AML-193 (cell line): ENCODE results near the gene ATXN1.
"Not testable (repeated sequence)": the region's sequence is repeated elsewhere in the genome, so short reads cannot be mapped to it uniquely, and the experiment has no call there.

Experiments used
- DNase-seq, 2 experiments: peaks; one replicate each; lab custom pipeline; 2025; lab: John Stamatoyannopoulos, UW

Gene ATXN1

DNA sequence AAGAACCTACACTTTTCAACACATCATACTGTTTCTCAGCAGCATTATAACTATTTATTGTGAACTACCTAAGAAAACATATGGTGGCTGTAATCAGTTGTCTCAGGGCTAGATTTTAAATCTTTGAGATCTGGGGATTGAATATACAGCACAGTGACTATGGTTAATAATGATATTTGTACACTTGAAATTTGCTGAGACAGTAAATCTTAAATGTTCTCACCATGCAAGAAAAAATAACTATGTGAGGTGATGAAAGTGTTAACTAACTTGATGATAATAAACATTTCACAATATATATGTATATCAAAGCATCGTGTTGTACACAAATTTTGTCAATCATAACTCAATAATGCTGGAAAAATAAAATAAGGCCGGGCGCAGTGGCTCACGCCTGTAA lies 113.8 kb downstream of the ATXN1 start:
- DNase-seq = no peak

DNA sequence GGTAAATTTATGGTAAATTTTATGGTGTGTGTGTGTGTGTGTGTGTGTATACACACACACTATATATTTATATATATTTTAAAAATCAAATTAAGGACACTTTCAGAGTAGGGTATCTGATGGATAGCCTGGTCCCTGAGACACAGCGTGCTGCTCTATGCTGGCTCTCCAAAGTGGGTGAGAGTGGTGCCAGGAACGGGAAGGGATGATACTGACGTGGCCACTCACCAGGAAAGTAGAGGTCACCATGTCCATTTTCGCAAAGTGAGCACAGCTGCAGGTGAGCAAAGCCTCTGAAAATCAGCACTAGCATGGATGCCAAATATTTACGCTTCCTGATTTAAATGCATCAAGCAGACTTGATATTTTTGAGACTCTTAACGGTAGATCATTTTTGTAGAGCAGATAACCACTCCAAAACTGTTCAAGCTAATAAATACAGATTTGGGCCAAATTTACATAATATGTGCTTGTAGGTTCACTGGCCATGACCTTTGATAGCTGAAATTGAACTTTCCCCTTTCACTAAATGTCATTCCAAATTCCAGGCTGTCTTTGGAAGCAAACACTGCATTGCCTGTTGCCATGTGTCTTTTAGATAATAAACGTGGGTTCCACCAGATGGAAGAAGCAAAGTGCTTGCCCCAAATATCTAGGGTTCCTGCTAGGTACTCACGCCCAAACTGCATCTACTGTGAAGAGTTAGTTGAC lies 116.6 kb downstream of the ATXN1 start:
- no peak for DNase-seq

DNA sequence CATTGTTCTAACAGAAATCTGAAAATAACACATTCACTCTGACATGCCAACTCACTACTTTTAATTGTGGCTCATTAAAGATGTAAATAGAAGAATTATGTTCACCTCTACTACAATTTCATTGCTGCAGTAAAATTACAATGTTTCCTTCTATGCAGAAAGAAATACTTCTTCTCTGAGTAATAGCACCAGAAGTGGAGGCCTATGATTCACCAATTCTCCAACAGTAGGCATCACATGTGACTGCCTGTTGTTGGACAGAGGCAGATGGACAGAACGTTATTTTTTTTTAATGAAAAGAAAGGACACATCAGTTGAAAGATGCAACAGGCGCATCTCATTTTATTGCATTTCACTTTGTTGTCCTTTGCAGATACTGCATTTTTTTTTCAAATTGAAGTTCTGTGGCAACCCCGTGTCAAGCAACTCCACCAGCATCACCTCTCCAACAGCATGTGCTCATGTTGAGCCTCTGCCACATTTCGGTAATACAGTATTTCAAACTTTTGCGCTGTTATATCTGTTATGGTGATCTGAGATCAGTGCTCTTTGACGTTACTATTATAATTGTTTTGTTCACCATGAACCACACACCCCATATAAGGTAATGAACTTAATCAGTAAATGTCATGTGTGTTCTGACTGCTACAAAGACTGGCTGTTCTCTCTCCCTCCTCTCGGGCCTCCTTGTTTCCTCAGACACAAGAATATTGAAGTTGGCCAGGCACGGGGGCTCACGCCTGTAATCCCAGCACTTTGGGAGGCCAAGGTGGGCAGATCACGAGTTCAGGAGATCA lies 121.4 kb downstream of the ATXN1 start:
- DNase-seq = no peak

DNA sequence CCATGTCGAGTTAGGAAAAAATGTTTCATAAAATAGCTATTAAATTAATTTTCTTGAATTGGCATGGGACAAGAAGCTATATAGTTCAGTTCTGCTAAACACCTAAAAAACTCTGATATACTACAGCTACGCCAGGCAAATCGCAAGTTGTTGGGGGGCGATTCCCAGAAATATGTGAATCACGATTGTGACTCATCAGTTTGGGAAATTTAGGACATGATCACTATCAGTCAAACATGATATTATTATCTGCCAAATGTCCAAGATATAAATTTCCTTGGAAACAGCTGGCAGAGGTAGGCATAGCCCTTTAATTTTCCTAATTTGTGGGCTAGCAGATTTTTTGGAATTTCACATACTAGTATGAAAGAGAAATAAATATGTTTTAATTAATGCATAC lies 123.6 kb downstream of the ATXN1 start:
- DNase-seq = no peak

DNA sequence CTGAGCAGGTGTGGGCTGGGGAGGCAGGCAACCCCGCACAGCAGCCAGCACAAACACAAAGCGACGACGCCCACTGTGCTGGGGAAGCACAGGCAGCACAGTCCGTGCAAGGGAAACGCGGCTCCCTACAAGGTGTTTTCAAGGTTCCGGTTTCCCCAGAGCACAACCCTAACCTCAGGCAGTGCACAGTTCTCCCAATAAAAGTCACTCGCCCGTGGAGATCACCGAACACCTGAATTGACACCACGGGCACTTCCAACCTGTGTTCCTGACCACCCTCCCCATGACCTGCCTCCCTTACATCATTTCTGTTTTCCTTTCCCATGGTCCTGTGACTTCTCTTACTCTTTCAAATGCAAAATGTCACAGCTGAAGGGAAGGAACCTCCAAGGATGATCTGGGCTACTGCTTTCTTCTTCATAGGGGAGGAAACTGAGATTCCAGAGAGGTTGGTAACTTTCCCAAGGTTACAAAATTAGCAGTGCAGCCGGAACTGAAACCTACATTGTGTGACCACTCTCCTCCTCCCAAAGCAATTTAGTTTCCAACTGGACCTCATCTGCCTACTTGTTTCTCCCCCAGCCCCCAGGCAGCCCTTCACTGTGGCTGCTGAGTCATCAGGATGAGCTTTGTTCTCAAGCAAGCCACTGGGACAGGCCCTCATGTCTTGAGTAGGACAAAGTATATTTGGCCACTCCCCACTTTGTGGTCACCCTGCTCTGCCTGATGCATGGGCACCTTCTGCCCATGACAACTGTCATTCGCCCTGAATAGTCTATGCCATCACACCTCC lies 125.3 kb downstream of the ATXN1 start:
- no peak for DNase-seq

DNA sequence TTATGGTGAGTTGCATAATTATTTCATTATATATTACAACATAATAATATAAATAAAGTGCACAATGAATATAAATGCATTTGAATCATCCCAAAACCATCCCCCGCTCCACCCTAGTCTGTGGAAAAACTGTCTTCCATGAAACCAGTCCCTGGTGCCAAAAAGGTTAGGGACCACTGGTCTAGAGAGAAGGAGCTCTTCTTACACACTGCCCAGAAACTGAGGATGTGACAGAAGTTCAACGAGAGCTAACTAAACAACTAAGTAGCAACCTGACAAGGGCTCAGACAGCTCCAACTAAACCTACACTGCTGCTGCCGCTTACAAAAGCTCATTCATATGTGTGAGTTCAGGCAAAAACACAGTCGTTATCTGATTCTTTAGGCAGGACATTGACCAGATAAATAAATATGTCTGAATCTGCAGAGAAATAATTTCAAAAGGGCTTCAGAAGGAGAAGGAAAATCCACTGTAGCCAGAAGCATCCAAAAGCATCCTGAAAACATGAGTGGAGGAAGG lies 125.9 kb downstream of the ATXN1 start:
- no peak for DNase-seq

DNA sequence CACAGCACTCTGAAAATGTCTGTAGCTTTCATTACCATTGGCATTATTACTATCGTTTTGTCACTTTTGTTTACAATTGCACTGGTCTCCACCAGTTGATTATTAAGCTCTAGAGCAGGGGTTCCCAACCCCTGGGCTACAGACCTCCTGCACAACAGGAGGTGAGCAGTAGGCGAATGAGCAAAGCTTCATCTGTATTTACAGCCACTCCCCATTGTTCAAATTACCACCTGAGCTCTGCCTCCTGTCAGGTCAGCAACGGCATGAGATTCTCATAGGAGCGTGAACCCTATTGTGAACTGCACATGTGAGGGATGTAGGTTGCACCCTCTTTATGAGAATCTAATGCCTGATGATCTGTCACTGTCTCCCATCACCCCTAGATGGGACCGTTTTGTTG lies 126.4 kb downstream of the ATXN1 start:
- no peak for DNase-seq

DNA sequence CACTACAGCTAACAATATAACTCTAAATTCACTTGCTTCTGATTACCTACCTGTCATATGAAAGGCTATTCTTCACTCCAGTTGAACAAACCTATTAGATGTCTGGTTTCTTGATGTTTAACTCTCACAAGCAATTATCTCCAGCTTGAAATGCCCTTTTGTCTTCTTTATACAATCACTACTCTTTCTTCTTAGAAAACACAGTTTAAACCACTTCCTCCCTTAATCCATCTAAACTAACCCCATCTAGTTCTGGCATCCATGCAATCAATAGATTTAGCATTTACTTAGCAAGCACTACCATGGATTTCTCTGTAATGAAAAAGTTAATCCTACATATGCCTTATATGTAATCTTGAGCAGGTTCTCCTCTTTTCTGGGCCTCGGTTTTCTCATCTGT lies 127.3 kb downstream of the ATXN1 start:
- DNase-seq = no peak

DNA sequence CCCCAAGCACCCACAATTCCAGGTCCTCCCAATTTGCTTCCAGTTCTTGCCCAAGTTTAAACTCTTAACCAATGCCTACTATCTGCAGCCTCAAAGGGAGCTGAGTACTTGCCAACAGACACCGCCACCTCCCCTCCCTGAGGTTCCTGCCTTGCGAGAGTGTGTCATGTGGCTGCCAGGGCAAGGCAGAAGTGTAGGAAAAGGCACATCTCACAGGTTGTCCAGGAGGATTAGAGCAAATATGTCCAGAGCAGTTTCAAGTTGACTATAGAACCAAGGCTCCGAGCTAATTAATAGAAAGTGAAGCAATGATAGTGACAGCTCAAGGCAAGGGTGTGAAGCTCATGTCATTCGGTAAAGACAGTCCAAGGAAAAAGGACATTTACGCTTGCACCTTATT lies 127.8 kb downstream of the ATXN1 start:
- DNase-seq = no peak

DNA sequence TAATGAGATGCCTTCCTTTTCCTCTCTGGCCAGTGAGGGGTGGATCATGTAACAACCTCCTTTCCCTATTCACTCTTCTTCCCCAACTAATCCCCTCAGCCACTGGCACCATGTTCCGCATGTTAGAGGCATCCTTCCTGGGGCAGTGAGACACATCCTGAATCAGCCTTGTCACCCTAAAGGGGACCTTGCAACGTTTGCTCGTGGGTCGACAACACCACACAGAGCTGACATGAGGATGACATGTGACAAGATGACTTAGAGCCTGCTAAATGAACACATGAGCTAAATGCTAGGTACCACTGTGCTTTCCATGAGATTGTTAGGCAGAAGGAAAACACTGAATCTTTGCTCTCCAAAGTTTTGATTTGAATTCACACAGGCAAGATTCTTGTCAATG lies 129.2 kb downstream of the ATXN1 start:
- no peak for DNase-seq

DNA sequence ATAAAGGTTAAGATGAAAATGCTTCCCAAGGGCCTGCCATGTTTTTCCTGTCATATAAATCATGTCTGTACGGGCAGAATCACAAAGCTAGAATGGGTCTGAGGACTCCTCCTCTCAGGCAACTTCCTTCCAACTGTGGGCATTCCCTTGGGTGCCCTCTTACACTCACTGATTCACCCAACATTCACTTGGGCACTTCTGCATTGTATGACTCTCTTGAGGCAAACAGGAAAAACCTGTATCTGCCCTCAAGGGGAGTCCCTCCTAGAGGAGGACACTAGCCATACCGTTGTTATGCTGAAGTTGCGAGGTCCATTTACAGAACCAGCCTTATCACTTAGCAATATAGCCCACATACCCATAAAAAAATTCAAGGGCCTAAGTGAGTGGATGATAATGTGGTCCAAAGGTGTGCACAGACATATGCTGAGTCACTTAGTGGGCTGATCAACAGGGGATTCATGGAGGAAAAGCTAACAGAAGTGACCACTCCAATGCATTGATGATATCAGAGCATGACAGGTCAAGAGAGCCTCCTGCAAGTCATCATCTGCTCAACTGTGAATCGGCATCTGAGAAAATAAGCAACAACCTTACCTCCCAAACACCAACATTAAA lies 131.1 kb downstream of the ATXN1 start:
- no peak for DNase-seq

DNA sequence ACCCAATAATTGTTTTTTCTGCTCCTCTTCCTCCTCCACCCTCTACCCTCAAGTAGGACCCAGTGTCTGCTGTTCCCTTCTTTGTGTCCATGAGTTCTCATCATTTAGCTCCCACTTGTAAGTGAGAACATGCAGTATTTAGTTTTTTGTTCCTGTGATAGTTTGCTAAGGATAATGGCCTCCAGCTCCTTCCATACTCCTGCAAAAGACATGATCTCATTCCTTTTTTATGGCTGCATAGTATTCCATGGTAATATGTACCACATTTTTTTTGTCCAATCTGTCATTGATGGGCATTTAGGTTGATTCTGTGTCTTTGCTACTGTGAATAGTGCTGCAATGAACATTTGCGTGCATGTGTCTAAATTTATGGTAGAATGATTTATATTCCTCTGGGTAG lies 132.7 kb downstream of the ATXN1 start:
- DNase-seq = not testable (repeated sequence)

DNA sequence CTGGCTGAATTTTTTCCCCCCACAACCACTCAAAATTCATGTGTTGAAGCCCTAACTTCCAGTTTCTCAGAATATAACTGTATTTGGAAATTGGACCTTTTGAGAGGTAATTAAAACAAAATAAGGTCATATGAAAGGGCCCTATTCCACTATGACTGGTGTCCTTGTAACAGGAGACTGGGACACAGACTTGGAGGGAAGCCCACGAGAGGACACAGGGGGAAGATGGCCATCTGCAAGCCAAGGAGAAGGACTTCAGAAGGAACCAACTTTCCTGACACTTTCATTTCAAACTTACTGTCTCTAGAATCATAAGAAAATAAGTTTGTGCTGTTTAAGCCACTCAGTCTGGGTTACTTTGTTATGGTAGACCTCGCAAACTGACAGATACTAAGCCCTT lies 134.6 kb downstream of the ATXN1 start:
- no peak for DNase-seq

DNA sequence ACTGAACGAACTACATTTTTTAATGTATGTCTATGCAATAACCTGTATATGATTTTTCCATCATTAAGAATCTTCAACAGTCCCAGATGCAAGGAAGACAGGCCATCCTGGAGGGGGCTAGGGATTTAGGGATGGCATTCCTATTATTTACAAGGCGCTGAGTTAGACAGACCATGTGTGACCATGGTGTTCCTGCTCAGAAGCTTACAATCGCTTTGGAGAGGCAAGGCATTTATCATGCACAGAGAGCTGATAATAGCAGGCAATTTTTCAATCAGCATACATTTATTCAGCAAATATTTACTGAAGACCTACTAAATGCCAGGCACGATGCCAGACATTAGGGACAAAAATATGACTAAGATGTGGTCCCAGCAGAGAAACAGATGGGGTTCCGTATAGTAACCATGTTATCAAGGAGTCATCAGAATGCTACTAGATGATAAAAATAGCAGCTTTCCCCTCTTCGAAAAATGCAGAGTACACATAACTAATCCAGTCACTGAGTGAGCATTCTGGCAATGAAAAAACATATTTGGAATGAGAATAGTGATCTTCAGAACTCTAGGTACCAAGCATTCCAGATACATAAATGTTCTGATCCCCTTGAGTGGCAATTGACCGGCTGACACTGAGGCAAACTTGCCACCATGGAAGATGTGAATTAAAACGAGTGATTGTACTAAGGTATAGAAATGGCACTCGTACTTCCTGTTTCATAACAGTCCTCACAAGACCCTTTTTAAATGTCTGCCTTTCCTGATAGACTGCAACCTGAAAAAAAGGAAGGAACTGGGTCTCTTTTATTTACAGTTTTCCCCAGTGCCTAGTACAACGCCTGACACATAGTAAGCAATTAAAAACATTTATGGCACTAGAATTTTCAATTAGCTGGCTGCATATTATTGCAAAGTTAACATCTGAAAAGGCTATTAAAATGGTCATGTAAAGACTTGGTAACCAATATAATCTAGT lies 135.7 kb downstream of the ATXN1 start:
- DNase-seq = no peak

DNA sequence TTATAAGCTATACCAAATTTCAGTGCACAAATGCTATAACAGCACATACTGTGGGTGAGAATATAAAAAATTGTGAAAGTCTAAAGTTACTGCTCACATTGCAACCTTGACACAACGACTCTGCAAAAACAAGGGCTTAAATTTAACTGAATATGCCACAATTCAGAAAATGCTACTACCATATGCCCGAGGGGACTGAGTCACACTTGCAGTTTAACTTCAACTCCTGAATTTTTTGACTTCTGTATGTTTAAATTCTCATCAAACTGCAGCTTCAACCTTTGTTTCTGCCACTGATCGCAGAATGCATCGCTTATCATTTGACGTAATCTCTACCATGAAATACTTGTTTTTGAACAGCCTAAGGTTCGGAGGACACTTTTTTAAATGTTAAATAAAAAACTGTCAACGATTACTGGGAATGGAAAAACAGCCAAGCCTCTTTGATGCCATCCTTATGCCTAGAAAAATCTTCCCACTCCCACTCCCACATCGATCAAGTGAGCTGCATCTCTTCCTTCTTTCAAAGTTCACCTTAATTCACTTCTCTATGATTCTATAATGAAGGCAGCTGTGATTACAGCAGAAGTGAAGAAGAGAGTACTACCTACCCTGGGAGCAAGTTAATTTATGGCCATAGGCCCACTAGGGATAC lies 136.5 kb downstream of the ATXN1 start:
- no peak for DNase-seq

DNA sequence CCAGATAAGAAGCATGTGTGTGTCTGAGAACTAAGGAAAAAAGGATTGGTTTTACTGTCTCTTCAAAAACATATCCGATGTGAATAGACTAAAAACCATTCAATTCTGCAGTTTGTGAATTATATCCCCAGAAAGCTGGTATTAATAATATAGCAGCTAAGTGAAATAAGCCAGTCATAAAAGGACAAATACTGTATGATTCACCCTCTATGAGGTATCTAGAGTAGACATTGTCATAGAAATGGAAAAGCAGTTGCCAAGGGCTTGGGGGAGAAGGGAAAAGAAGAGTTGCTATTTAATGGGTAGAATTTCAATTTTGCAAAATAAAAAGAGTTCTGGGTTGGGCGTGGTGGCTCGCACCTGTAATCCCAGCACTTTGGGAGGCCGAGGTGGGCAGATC lies 137.5 kb downstream of the ATXN1 start:
- DNase-seq = no peak

DNA sequence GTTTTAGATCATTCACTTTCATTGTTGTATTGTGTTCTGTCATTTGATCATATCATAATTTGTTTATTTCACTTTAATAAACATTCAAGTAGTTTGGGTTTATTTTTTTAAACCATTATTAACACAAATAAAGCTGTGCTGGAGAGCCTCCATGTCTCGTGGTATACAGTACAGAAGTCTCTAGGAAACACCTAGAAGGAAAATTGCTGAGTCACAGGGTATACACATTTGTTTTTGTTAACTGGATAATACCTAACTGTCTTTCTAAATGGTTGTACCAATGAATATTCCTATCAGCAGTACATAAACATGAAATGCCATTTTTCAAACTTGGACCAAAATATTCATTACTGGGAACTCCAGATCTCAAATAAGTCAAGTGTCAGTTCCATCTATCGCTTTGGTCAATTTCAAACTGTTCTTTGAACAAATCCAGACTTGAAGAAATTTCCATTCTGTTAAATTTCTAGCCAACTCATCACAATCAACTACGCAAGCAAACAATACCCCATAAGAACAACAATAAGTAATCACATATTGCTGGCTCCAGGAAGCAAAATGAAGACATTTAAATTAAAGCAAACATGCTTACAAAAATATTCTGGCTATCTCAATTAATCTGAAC lies 138.1 kb downstream of the ATXN1 start:
- DNase-seq = no peak

DNA sequence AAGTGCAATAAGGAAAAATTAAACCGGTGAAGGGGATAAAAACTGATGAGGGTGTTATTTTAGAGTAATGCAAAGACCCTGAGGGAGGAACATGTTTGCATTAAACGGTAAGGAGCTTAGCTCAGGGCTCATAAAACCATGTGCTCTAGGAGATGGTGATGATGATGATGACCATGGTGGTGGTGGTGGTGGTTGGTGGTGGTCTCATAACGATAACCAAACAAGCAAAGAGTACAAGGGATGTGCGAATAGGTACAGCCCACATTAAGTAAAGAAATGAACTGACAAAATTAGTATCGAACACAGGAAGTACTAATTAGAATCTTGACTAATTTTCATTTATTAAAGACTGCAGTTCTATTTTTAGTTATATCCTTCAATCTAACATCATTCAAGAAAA lies 139.1 kb downstream of the ATXN1 start:
- no peak for DNase-seq

DNA sequence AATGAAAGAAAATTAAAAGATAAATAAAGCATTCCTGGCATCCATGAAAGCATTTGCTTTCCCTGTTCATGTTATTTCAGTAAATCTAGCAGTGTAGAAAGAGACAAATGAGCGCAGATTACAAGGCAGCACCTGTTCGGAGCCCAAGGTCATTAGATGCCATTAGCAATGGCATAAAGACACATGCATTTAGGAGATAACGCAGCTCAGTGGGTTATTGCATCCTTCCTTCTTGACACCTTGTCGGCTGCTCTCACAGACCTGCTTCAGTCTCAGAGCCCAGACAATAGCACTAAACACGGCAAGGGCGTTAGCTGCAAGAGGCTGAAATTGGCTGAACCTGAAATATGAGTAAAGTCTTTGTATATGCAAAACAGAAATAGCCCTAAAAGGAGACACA lies 140.3 kb downstream of the ATXN1 start:
- no peak for DNase-seq

DNA sequence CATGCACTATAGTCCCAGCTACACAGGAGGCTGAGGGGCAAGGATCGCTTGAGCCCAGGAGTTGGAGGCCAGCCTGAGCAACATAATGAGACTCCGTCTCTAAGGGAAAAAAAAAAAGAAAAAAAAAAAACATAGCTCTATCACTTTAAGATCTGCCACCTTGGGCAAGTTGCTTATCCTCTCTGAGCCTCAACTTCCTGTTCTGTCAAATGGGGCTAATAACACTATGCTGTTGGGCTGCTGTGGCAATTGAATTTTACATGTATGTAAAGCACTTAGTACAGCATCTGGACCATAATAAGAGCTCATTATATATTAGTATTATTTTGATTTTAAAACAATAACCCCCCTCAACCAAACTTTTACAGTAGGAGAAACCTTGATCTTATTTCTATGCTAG lies 141.5 kb downstream of the ATXN1 start:
- no peak for DNase-seq
